ENCODE results near the gene BCL2L11.

DNA sequence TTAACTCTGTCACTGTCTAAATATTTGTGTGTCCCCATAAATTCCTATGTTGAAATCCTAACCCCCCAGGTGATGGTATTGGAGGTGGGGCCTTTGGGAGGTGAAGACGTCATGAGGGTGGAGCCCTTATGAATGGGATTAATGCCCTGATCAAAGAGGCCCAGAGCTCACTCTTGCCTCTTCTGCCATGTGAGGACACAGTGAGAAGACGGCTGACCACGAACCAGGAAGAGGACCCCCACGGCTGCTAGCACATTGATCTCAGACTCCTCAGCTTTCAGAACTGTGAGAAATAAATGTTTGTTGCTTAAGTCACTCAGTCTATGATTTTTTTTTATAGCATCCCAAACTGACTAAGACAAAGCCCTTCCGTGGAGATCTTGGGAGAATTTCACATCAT, 71.2 kb downstream of the BCL2L11 start:
- TF ChIP-seq CTCF (IDR thresholded peaks at IDR 0.05 in 4 of 5, conservative IDR thresholded peaks at IDR 0.05 in 1 of 5) (no peak), POLR2A (IDR thresholded peaks at IDR 0.05) (no peak)

Data from gastrocnemius medialis (tissue), 4 donors.